Ishikawa (cell line): ENCODE results near the gene TSPEAR.
A peak's percentile ranks its signal among the peaks of the same experiment; 100 is the strongest.

ENCODE experiments used
- CEBPB ChIP-seq: IDR thresholded peaks from 2 replicates; pipeline ENCODE4 v1.6.1; 2012
- CREB1 ChIP-seq: IDR thresholded peaks from 2 replicates; pipeline ENCODE4 v1.6.1; 2012; ENCODE audit warnings: low read depth
- EGR1 ChIP-seq: IDR thresholded peaks from 2 replicates; pipeline ENCODE4 v1.6.1; 2012
- EP300 ChIP-seq: IDR thresholded peaks from 2 replicates; pipeline ENCODE4 v1.6.1; 2012; ENCODE audit warnings: borderline replicate concordance
- FOXM1 ChIP-seq: IDR thresholded peaks from 2 replicates; pipeline ENCODE4 v1.6.1; 2012; ENCODE audit warnings: low read depth, borderline replicate concordance
- NFIC ChIP-seq: IDR thresholded peaks from 2 replicates; pipeline ENCODE4 v1.6.1; 2012
- RAD21 ChIP-seq: IDR thresholded peaks from 2 replicates; pipeline ENCODE4 v1.6.1; 2012; ENCODE audit warnings: low read depth
- REST ChIP-seq: IDR thresholded peaks from 2 replicates; pipeline ENCODE4 v1.6.1; 2012; ENCODE audit warnings: low read depth, mild to moderate bottlenecking
- TAF1 ChIP-seq: IDR thresholded peaks from 2 replicates; pipeline ENCODE4 v1.6.1; 2012; ENCODE audit warnings: low read depth, mild to moderate bottlenecking
- TCF12 ChIP-seq: IDR thresholded peaks from 2 replicates; pipeline ENCODE4 v1.6.1; 2012; ENCODE audit warnings: low read depth
- TEAD4 ChIP-seq: IDR thresholded peaks from 2 replicates; pipeline ENCODE4 v1.6.1; 2012
- USF1 ChIP-seq: IDR thresholded peaks from 2 replicates; pipeline ENCODE4 v1.6.1; 2012
- YY1 ChIP-seq: IDR thresholded peaks from 2 replicates; pipeline ENCODE4 v1.6.1; 2012; ENCODE audit warnings: low read depth
- ZBTB7A ChIP-seq: IDR thresholded peaks from 2 replicates; pipeline ENCODE4 v1.6.1; 2012; ENCODE audit warnings: low read depth
- TF ChIP-seq, protein P1 (sequence below): IDR thresholded peaks from 2 replicates; pipeline ENCODE4 v1.6.1; 2012

The TSPEAR gene

GRCh38 chr21:44758141-44758561 lies 46.8 kb upstream of the TSPEAR start:
- TF ChIP-seq REST (no peak), YY1 (no peak), EP300 (no peak)

GRCh38 chr21:44757731-44758130 lies 46.4 kb upstream of the TSPEAR start:
- TF ChIP-seq REST (no peak), RAD21 (no peak), YY1 (no peak), EGR1 (no peak), USF1 (no peak), ZBTB7A (no peak), TEAD4 (no peak), CREB1 (no peak), FOXM1 (no peak), NFIC (no peak), TCF12 (no peak), TAF1 (no peak), CEBPB (no peak), EP300 (no peak)
- TF ChIP-seq, protein P1, sequence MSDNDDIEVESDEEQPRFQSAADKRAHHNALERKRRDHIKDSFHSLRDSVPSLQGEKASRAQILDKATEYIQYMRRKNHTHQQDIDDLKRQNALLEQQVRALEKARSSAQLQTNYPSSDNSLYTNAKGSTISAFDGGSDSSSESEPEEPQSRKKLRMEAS: no peak

- TF ChIP-seq USF1: no peak
- TF ChIP-seq EP300: no peak
- no peak for TF ChIP-seq NFIC
- TF ChIP-seq, protein P1: no peak
- TF ChIP-seq TAF1: no peak
- TF ChIP-seq ZBTB7A: no peak
- no peak for TF ChIP-seq CEBPB
Measured at GRCh38 chr21:44756423-44757185, 45.2 kb upstream of the TSPEAR start.

- TF ChIP-seq RAD21 (peak; percentile 31; the same call in 1 of the 2 replicates), FOXM1 (no peak), YY1 (no peak), CEBPB (no peak), EP300 (no peak), CREB1 (no peak), TEAD4 (no peak)
Measured at GRCh38 chr21:44755227-44755626, 43.9 kb upstream of the TSPEAR start.

DNA sequence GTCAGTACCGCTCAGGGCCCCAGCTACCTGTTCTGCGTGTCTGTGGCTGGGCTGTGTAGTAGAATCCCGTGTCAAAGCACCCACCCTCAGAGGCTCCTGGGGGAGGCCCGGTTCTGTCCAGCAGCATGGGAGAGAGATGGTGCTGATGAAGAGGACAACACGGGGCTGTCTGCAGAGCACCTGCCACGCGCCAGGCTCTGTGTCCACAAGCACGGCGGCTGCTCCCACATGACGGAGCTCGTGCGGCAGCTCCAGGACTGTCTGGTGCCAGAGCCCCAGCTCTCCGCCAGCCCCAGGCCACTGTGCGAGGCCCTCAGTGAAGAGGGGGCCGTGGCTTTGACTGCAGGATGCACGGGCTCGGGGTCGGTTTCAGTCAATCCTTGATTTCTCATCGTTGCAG lies 42.0 kb upstream of the TSPEAR start:
- TF ChIP-seq YY1 (no peak), FOXM1 (no peak), TEAD4 (no peak), CREB1 (no peak), REST (no peak), RAD21 (no peak), NFIC (no peak), EP300 (no peak), USF1 (no peak), TCF12 (no peak), CEBPB (no peak), ZBTB7A (no peak), TAF1 (no peak), EGR1 (no peak)
- TF ChIP-seq, protein P1: no peak
